Skeletal muscle tissue (tissue), 4 donors: ENCODE results near the gene MYCBPAP. TPM values are rescaled to one million over a fixed set of nuclear protein-coding genes. Genes with fewer than 3 reads are reported as not detected.

Experiments
- H3K27ac ChIP-seq: one replicate; pipeline ENCODE4 v1.7.0; 2013; ENCODE audit warnings: mild to moderate bottlenecking, low read depth, low read length, inconsistent platforms
- H3K27me3 ChIP-seq, 3 donors: one replicate each; pipeline ENCODE4 v1.7.0; 2013; ENCODE audit warnings: low read length in 3 of 3; ENCODE audit not compliant: control insufficient read depth in 3 of 3, insufficient read depth in 3 of 3
- H3K36me3 ChIP-seq, 3 donors: one replicate each; pipeline ENCODE4 v1.7.0; 2013; ENCODE audit warnings: low read length in 3 of 3; ENCODE audit not compliant: control insufficient read depth in 3 of 3, insufficient read depth in 3 of 3
- H3K4me1 ChIP-seq, 3 donors: one replicate each; pipeline ENCODE4 v1.7.0; 2013; ENCODE audit warnings: low read length in 3 of 3, mild to moderate bottlenecking in 3 of 3; ENCODE audit not compliant: control insufficient read depth in 3 of 3, insufficient read depth in 3 of 3
- H3K4me3 ChIP-seq, 3 donors: one replicate each; pipeline ENCODE4 v1.7.0; 2013; ENCODE audit warnings: low read length in 3 of 3
- H3K9ac ChIP-seq, 3 donors: one replicate each; pipeline ENCODE4 v1.7.0; 2013; ENCODE audit warnings: low read length in 3 of 3, mild to moderate bottlenecking in 3 of 3, moderate library complexity in 2 of 3, low read depth in 1 of 3
- H3K9me3 ChIP-seq, 3 donors: one replicate each; pipeline ENCODE4 v1.7.0; 2013; ENCODE audit warnings: low read length in 3 of 3; ENCODE audit not compliant: control insufficient read depth in 3 of 3
- total RNA-seq: library from RNA; depleted of rRNA; stranded (reverse); fragments of >200 nt; gene quantifications from one replicate; pipeline ENCODE4 v1.2.3, GENCODE V29; 2014
- donor health status: Osteomylitis.

MYCBPAP gene
- total RNA-seq, 1 donor from 2014 or later: under 0.01 TPM

- Histone ChIP-seq H3K4me1 (peaks cover 2 to 11% (median 9%) of the 10 kb centered on the region in 3 donors), H3K27ac (peak overlapping the region; percentile 30), H3K4me3 (no peak overlapping the region), H3K27me3 (peaks cover 32 to 57% (median 47%) of the 10 kb centered on the region in 3 donors), H3K9me3 (no peaks in the 10 kb centered on the region), H3K9ac (peak overlapping the region in 1 of 3 donors; percentile 8), H3K36me3 (no peaks in the 10 kb centered on the region)
Measured at GRCh38 chr17:50565402-50566350, 57.4 kb downstream of the MYCBPAP start.

GRCh38 chr17:50566886-50567285 lies 58.6 kb downstream of the MYCBPAP start:
- Histone ChIP-seq H3K36me3 (no peaks in the 10 kb centered on the region), H3K9me3 (no peaks in the 10 kb centered on the region), H3K4me3 (no peak overlapping the region), H3K9ac (no peak overlapping the region), H3K27ac (no peak overlapping the region), H3K27me3 (peaks cover 32 to 52% (median 39%) of the 10 kb centered on the region in 3 donors), H3K4me1 (peaks cover 0 to 11% (median 5%) of the 10 kb centered on the region in 3 donors)

GRCh38 chr17:50568659-50569058 lies 60.4 kb downstream of the MYCBPAP start:
- Histone ChIP-seq H3K27ac (no peak overlapping the region), H3K36me3 (no peaks in the 10 kb centered on the region), H3K4me3 (no peak overlapping the region), H3K27me3 (peaks cover 16 to 37% (median 22%) of the 10 kb centered on the region in 3 donors), H3K9me3 (no peaks in the 10 kb centered on the region), H3K4me1 (peaks cover 0 to 11% (median 5%) of the 10 kb centered on the region in 3 donors), H3K9ac (no peak overlapping the region)

GRCh38 chr17:50569592-50569991 lies 61.4 kb downstream of the MYCBPAP start:
- peaks cover 11 to 29% (median 15%) of the 10 kb centered on the region in 3 donors for H3K27me3 ChIP-seq
- peaks cover 0 to 10% (median 5%) of the 10 kb centered on the region in 3 donors for H3K4me1 ChIP-seq
- H3K27ac ChIP-seq: no peak overlapping the region
- H3K4me3 ChIP-seq: no peak overlapping the region
- H3K9ac ChIP-seq: no peak overlapping the region
- no peaks in the 10 kb centered on the region for H3K36me3 ChIP-seq
- no peaks in the 10 kb centered on the region for H3K9me3 ChIP-seq

- no peak overlapping the region for H3K27ac ChIP-seq
- H3K27me3 ChIP-seq: peaks cover 11 to 27% (median 13%) of the 10 kb centered on the region in 3 donors
- H3K4me1 ChIP-seq: peaks cover 0 to 8% (median 3%) of the 10 kb centered on the region in 3 donors
- H3K36me3 ChIP-seq: no peaks in the 10 kb centered on the region
- no peaks in the 10 kb centered on the region for H3K9me3 ChIP-seq
- H3K4me3 ChIP-seq: no peak overlapping the region
- H3K9ac ChIP-seq: no peak overlapping the region
Measured at GRCh38 chr17:50570032-50570431, 61.8 kb downstream of the MYCBPAP start.

- Histone ChIP-seq H3K4me3 (no peak overlapping the region), H3K9me3 (no peaks in the 10 kb centered on the region), H3K36me3 (no peaks in the 10 kb centered on the region), H3K27ac (no peak overlapping the region), H3K27me3 (peaks cover 11 to 25% (median 14%) of the 10 kb centered on the region in 3 donors), H3K4me1 (peaks cover 0 to 5% (median 0%) of the 10 kb centered on the region in 3 donors), H3K9ac (no peak overlapping the region)
Measured at GRCh38 chr17:50570528-50570927, 62.3 kb downstream of the MYCBPAP start.

GRCh38 chr17:50571681-50572080 lies 63.4 kb downstream of the MYCBPAP start:
- H3K27ac ChIP-seq: no peak overlapping the region
- peaks cover 2 to 14% (median 11%) of the 10 kb centered on the region in 3 donors for H3K27me3 ChIP-seq
- no peaks in the 10 kb centered on the region for H3K4me1 ChIP-seq
- no peaks in the 10 kb centered on the region for H3K36me3 ChIP-seq
- no peaks in the 10 kb centered on the region for H3K9me3 ChIP-seq
- H3K9ac ChIP-seq: no peak overlapping the region
- no peak overlapping the region for H3K4me3 ChIP-seq

- H3K27me3 ChIP-seq: peaks cover 3 to 11% (median 10%) of the 10 kb centered on the region in 3 donors
- no peak overlapping the region for H3K9ac ChIP-seq
- no peak overlapping the region for H3K27ac ChIP-seq
- H3K4me3 ChIP-seq: no peak overlapping the region
- H3K36me3 ChIP-seq: no peaks in the 10 kb centered on the region
- no peaks in the 10 kb centered on the region for H3K9me3 ChIP-seq
- no peaks in the 10 kb centered on the region for H3K4me1 ChIP-seq
Measured at GRCh38 chr17:50572541-50572940, 64.3 kb downstream of the MYCBPAP start.

GRCh38 chr17:50573866-50574611 lies 65.8 kb downstream of the MYCBPAP start:
- Histone ChIP-seq H3K9ac (no peak overlapping the region), H3K4me3 (no peak overlapping the region), H3K4me1 (no peaks in the 10 kb centered on the region), H3K27me3 (peaks cover 7 to 23% (median 14%) of the 10 kb centered on the region in 3 donors), H3K27ac (no peak overlapping the region), H3K9me3 (no peaks in the 10 kb centered on the region), H3K36me3 (no peaks in the 10 kb centered on the region)
